NCI-H1105 (cell line): Measurements from ENCODE around the gene GSC.
"Not testable (repeated sequence)": the region's sequence is repeated elsewhere in the genome, so short reads cannot be mapped to it uniquely, and the experiment has no call there.

ENCODE experiments used
- DNase-seq: peaks from one replicate; lab custom pipeline; 2025; lab: John Stamatoyannopoulos, UW

GSC gene

DNA sequence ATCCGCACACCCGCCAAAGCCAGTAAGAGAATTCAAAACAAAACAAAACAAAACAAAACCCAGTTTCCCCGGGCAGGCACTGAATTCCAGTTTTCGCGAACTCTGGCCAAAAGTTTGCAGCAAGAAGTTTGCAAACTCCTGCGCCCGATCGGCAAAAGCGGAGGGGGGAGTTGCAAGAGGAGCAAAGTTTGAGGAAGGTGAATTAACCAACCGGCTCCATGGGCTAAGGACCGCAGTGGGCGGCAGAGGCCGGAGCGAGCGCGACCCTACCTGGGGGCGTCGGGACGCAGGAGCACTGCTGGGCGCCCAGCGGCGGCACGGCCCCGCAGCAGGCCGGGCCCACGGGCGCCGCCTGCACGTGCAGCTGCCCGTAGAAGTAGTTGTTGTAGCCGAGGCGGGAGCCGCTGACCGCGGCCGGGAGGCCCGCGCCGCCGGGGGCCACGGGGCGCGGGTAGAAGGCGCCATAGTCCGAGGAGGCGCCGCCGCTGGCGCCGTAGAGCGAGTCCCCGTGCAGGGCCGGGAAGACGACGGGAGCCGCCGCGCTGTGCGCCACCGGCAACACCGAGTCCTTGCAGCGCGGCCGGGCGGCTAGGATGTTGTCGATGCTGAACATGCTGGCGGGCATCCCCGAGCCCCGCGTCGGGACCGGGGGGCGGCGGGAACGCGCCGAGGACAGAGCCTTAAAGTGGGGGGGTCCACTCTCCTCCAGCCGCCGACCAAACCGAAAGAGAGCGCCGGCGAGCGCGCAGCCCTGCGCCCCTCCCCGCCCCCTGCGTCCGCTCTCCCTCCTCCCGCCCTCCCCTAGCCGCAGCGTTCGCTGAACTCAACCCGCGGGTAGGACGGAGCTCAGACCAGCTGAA is at the start of gene GSC:
TSS of gene GSC (minus strand) at position 723 of the 860 bp plus-strand sequence. CDS start at position 625, 98 bp downstream.
- peak; percentile 71 for DNase-seq

DNA sequence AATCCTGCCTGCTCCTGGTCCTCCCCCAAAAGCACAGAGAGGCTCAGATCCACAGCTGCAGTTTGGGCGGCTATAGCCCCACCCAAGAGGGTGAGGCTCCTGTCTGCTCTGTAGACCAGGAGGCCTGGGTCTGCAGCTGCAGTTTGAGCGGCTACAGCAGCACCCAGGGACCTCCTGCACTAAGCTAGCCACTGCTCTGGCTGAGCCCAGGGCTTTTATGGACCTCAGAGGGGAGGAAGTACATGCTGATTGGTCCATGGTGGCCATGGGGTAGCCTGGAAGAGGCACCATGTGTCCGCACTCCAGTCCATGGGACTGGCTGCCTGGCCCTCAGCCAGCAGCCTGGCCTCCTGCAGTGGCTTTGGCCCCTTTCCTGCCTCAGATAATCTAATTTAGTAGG is 49.6 kb upstream of the GSC start:
- no peak for DNase-seq

GRCh38 chr14:94816113-94816512 is 46.2 kb upstream of the GSC start:
- no peak for DNase-seq

DNA sequence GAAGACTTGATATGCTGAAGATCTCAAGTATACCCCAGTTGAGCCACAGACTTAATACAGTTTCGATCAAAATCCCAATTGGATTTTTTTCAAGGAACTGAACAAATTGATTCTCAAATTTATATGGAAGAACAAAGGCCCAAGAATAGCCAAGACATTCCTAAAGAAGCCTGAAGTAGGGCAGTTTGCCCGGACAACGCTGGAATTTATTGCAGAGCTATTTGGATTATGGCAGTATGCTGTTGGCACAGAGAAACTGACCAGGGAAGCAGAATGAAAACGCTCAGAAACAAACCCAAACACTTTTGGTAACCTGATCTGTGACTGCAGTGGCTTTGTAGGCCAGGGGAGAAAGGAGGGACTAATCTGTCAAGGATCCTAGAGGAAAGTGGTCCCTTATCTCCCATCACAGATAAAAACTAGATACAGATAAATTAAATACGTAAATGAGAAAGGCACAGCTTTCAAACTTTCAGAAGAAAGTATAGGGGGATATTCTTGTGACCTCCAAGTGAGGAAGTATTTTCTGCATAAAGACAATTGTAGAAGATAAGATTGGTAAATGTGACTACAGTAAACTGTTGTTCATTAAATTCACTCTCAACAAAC is 35.9 kb upstream of the GSC start:
- no peak for DNase-seq

DNA sequence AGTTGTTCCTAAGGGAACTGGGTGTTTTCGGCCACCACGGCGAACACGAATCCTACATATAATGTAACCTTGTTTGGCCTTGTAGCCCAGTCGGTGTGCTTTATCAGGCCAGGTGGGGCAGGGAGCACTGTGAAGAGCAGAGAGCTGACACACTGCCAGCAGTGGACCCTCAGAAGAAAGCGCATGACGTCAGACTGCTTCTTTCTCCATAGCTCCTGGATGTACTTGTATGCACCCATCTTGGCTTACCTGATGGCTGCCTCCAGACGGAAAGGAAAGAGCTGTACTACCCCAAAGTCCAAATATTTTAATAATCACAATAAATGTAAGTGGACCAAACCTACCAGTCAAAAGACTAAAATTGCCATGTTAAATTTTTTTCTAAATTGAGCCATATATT is 31.3 kb upstream of the GSC start:
- no peak for DNase-seq

DNA sequence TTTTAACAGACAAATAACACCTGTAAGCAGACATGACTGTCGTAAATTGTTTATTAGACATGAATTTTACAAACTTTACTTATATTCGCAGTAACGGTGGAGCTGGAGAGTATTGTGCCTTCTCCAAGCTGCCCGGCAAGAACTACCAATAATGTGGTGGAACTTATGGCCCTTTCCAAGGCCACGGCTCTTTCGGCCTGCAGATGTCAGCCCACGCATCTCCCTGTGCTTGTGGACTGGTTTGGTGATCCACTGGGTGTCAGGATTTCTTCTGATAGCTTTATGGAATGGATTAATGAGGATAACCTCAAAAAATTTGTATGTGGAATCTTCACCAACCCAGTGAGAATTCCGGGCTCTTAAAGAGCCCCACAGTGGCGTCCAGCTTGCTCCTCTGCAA is 30.9 kb upstream of the GSC start:
- not testable (repeated sequence) for DNase-seq

DNA sequence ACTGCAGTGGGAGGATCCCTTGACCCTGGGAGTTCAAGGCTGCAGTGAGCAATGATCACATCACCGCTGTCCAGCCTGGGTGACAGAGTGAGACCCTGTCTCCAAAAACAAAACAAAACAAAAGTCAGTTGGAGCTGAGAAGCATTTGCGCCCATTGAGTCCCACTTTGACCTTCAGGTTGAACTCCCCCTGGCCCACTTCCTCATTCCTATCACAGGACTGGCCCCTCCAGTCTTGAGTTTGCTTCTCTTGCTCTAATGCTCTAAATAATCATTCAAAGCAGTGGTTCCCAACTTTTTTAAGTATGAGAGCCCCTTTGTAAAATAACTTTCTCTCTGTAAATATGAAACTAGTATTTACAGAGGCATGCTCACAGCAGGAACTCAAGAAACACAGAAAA is 28.0 kb upstream of the GSC start:
- no peak for DNase-seq

- no peak for DNase-seq
These were observed 26.4 kb upstream of the GSC start for GRCh38 chr14:94796278-94796677.

- DNase-seq, result no peak
These were observed 25.5 kb upstream of the GSC start for GRCh38 chr14:94795372-94795771.

GRCh38 chr14:94793901-94794300 is 24.0 kb upstream of the GSC start:
- DNase-seq, result no peak

DNA sequence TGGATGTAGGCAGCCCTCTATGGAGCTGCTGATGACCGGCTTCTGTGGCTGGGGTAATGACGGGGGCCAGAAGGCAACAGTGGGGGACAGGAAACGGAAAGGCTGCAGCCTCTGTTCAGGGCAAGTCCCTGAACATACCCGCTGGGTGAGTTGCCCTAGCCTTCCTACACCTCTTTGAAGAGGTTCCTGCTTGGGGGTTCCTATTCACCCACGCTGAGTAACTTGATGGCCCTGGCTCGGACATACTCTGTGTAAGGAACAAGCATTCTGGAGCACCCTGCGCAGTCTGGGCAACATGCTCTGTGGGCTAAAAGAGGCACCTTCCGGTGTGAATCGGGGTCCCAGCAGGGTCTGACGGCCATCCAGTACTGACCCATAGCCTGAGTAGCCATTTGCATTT is 17.7 kb upstream of the GSC start:
- DNase-seq, result no peak

GRCh38 chr14:94787092-94787491 is 17.2 kb upstream of the GSC start:
- DNase-seq, result no peak

DNA sequence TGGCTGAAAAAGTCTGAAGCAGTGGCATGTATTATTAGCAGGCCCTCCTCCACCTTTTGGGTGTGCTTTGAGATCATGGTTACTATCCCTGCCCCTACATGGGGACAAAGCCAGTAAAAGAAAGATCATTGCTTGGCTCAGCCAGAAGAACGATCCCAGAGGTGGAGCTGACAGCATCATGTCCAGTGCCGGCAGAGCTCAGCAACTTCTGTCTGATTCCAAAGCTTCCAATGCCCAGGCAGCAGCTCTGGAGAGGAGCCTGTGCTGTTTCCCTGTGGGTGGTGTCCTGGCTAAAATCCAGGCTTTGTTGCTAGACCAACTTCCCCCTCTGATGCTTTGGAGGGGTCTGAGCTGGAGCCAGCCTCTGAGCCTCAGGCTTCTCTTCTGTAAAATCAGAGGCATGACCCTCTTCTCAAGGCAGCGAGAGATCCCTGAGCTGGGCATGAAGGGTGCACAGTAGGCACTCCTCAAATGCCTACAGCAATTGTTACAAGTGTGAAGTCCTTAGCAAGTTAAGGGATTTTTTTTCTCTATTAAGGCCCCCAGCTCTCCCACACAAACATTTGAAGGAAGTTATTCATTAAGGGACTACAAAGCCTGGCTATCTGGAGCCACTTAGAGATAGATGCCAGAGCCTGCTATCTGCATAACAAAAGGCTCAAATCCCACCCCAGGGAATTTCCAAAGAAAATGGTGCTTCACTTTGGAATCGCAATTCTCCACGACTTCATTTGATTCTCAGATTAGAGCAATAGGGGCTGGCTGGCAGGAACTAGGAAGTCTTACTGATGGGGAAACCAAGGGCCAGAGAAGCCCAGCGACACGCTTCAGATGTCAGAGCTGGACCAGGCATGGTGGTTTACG is 10.9 kb upstream of the GSC start:
- no peak for DNase-seq

GRCh38 chr14:94779713-94780112 is 9.8 kb upstream of the GSC start:
- DNase-seq, result no peak

GRCh38 chr14:94775871-94776210 is 5.9 kb upstream of the GSC start:
- DNase-seq, result no peak

GRCh38 chr14:94775091-94775870 is 5.4 kb upstream of the GSC start:
- DNase-seq, result no peak

- no peak for DNase-seq
These were observed 4.6 kb upstream of the GSC start for GRCh38 chr14:94774344-94775090.

GRCh38 chr14:94773655-94774343 is 3.9 kb upstream of the GSC start:
- no peak for DNase-seq

DNA sequence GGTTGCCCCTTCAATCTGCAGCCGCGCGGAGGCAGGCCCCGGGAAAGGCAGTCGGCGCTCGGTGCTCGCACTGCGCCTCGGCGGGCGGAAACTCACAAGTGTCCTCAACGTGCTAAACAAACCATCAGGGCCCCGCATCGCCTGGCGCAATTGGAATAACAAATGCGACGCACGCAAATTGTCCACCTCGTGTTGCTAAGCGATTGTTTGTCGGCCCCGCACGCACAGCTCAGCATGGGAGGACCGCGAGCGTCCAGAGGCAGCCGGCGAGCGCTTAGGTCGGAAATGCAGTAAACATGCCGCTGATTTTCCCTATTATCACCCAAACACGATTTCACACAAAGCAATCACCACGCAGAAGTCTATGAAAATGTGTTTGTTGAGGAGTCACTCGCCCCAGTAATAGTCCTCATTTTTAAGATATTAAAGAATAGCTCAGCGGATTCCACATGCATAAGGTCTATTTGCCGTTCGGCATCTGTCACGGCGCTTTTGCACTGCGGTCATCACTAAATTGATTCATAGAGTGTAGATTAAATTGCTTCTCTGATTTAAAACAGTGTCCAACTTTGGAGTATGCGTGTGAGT is 3.2 kb upstream of the GSC start:
- no peak for DNase-seq

- no peak for DNase-seq
These were observed 2.6 kb upstream of the GSC start for GRCh38 chr14:94772548-94772947.
